Measurements from ENCODE around the gene WBP2. TPM values are rescaled to one million over a fixed set of nuclear protein-coding genes. Genes with fewer than 3 reads are reported as not detected.

WBP2 gene
- total and polyA plus RNA-seq, 2 of the 13 experiments (the other 11 are each of a cell fraction or from before 2014, with no cell fraction given): 29.2 to 29.5 TPM

DNA sequence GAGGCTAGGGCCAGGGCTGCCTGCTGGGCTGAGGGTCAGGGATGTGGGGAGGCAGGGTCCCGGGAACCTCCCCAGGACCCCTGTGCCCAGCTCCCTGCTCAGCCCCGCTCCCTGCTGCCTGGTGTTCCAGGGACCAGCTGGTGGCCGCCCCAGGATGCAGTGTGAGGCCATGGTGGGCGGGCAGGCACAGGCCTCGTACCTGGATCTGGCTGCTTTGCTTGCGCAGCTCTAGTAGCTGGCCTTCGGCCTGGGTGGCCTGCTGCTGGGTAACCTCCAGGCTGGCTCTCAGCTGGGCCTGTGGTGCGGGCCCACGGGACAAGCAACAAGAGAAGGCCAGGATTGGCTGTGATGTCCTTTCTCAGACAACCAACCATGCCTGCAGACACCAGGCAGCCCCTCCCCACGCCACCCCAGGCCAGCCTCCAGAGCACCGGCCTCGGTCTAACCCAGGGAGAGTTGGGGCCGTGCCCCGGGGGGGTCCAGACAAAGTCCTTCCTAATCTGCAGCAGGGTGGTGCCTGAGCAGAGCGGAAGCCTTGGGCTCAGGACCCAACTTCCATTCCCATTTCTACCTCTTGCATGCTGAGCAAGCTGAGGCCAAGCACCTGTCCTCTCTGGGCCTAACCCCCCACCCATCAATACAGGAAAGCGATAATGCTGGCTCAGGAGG lies 37.6 kb upstream of the WBP2 start (continued):
- no peak for TF ChIP-seq GATAD1 (CRISPR knock-in tag; IDR thresholded peaks at IDR 0.05)
- no peak for TF ChIP-seq MIER2 (CRISPR knock-in tag; IDR thresholded peaks at IDR 0.05)
- TF ChIP-seq KLF13 (CRISPR knock-in tag; IDR thresholded peaks at IDR 0.05): 0 out of 2 replicates have a peak, but pooled peaks have one; percentile 7
- no peak for TF ChIP-seq NCOA5 (CRISPR knock-in tag; IDR thresholded peaks at IDR 0.05)
- TF ChIP-seq ARID2 (CRISPR knock-in tag; IDR thresholded peaks at IDR 0.05; ENCODE audit: borderline replicate concordance): no peak
- no peak for TF ChIP-seq GTF2F1 (IDR thresholded peaks at IDR 0.05; ENCODE audit: low read length)
- 0 out of 2 replicates have a peak, but pooled peaks have one; percentile 52 for TF ChIP-seq ZNF224 (CRISPR knock-in tag; IDR thresholded peaks at IDR 0.05)
- TF ChIP-seq, protein P1, sequence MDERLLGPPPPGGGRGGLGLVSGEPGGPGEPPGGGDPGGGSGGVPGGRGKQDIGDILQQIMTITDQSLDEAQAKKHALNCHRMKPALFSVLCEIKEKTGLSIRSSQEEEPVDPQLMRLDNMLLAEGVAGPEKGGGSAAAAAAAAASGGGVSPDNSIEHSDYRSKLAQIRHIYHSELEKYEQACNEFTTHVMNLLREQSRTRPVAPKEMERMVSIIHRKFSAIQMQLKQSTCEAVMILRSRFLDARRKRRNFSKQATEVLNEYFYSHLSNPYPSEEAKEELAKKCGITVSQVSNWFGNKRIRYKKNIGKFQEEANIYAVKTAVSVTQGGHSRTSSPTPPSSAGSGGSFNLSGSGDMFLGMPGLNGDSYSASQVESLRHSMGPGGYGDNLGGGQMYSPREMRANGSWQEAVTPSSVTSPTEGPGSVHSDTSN (CRISPR knock-in tag; IDR thresholded peaks at IDR 0.05): no peak
- TF ChIP-seq PHF21A (CRISPR knock-in tag; IDR thresholded peaks at IDR 0.05): peak; percentile 93
- TF ChIP-seq ZNF788 (CRISPR knock-in tag; IDR thresholded peaks at IDR 0.05; ENCODE audit: borderline replicate concordance): peak; percentile 81
- peak; percentile 57; the same call in 1 of the 3 replicates for TF ChIP-seq MXI1 (IDR thresholded peaks at IDR 0.05; ENCODE audit: borderline replicate concordance, low read depth, low read length)
- no peak for TF ChIP-seq ZNF652 (CRISPR knock-in tag; IDR thresholded peaks at IDR 0.05; ENCODE audit: borderline replicate concordance, low read depth)
- no peak for TF ChIP-seq CAMTA2 (CRISPR knock-in tag; IDR thresholded peaks at IDR 0.05; ENCODE audit: borderline replicate concordance)
- TF ChIP-seq, protein P2, sequence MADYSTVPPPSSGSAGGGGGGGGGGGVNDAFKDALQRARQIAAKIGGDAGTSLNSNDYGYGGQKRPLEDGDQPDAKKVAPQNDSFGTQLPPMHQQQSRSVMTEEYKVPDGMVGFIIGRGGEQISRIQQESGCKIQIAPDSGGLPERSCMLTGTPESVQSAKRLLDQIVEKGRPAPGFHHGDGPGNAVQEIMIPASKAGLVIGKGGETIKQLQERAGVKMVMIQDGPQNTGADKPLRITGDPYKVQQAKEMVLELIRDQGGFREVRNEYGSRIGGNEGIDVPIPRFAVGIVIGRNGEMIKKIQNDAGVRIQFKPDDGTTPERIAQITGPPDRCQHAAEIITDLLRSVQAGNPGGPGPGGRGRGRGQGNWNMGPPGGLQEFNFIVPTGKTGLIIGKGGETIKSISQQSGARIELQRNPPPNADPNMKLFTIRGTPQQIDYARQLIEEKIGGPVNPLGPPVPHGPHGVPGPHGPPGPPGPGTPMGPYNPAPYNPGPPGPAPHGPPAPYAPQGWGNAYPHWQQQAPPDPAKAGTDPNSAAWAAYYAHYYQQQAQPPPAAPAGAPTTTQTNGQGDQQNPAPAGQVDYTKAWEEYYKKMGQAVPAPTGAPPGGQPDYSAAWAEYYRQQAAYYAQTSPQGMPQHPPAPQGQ (CRISPR knock-in tag; IDR thresholded peaks at IDR 0.05; ENCODE audit: borderline replicate concordance): no peak; the same call in 1 of the 2 replicates
- TF ChIP-seq, protein P3, sequence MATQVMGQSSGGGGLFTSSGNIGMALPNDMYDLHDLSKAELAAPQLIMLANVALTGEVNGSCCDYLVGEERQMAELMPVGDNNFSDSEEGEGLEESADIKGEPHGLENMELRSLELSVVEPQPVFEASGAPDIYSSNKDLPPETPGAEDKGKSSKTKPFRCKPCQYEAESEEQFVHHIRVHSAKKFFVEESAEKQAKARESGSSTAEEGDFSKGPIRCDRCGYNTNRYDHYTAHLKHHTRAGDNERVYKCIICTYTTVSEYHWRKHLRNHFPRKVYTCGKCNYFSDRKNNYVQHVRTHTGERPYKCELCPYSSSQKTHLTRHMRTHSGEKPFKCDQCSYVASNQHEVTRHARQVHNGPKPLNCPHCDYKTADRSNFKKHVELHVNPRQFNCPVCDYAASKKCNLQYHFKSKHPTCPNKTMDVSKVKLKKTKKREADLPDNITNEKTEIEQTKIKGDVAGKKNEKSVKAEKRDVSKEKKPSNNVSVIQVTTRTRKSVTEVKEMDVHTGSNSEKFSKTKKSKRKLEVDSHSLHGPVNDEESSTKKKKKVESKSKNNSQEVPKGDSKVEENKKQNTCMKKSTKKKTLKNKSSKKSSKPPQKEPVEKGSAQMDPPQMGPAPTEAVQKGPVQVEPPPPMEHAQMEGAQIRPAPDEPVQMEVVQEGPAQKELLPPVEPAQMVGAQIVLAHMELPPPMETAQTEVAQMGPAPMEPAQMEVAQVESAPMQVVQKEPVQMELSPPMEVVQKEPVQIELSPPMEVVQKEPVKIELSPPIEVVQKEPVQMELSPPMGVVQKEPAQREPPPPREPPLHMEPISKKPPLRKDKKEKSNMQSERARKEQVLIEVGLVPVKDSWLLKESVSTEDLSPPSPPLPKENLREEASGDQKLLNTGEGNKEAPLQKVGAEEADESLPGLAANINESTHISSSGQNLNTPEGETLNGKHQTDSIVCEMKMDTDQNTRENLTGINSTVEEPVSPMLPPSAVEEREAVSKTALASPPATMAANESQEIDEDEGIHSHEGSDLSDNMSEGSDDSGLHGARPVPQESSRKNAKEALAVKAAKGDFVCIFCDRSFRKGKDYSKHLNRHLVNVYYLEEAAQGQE (IDR thresholded peaks at IDR 0.05; ENCODE audit: borderline replicate concordance in 1 of 2, low read depth in 1 of 2, low read length in 2 of 2): no peak; a peak in 1 of 4 replicates
- TF ChIP-seq, protein P4, sequence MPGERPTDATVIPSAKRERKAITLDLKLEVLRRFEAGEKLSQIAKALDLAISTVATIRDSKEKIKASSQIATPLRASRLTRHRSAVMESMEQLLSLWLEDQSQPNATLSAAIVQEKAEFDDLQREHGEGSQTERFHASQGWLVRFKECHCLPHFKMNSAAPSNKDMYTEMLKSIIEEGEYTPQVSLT (CRISPR knock-in tag; IDR thresholded peaks at IDR 0.05; ENCODE audit: borderline replicate concordance, low read depth): no peak
- no peak for TF ChIP-seq SMARCE1 (IDR thresholded peaks at IDR 0.05; ENCODE audit: borderline replicate concordance)
- TF ChIP-seq STAG1 (CRISPR knock-in tag; IDR thresholded peaks at IDR 0.05): 0 out of 2 replicates have a peak, but pooled peaks have one; percentile 12
- TF ChIP-seq ZNF383 (CRISPR knock-in tag; IDR thresholded peaks at IDR 0.05; ENCODE audit: borderline replicate concordance): no peak
- 0 out of 2 replicates have a peak, but pooled peaks have one; percentile 2 for TF ChIP-seq GFI1 (CRISPR knock-in tag; IDR thresholded peaks at IDR 0.05; ENCODE audit: borderline replicate concordance)
- peak; percentile 51; the same call in 1 of the 2 replicates for TF ChIP-seq DMAP1 (CRISPR knock-in tag; IDR thresholded peaks at IDR 0.05)

All from HepG2 (cell line).